ENCODE measurements around the gene KCTD21.
A peak's percentile ranks its signal among the peaks of the same experiment; 100 is the strongest.

The KCTD21 gene

GRCh38 chr11:78170874-78171549, 17.4 kb downstream of the KCTD21 start:
- no peak for DNase-seq

DNA sequence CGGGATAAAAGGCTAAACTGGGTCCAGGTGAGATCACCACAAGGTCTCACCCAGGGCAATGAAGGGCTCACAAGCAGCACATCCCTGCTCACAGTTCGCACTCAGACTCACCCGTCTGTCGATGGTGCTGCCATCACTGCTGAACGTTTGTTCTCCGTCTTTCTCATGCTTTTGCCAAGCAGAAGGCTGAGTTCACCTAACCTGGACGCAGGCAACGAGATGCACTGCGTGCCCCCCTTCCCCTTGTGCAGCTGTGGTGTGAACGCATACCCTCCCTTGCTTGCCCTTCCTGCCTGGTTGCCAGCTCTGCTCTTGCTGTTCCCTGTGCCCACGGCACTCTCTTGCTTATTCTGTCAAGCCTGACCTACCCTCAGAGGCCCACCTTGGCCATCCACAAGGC, 18.0 kb downstream of the KCTD21 start:
- no peak for DNase-seq

- DNase-seq = no peak
These were observed 19.6 kb downstream of the KCTD21 start for GRCh38 chr11:78168539-78169477.

DNA sequence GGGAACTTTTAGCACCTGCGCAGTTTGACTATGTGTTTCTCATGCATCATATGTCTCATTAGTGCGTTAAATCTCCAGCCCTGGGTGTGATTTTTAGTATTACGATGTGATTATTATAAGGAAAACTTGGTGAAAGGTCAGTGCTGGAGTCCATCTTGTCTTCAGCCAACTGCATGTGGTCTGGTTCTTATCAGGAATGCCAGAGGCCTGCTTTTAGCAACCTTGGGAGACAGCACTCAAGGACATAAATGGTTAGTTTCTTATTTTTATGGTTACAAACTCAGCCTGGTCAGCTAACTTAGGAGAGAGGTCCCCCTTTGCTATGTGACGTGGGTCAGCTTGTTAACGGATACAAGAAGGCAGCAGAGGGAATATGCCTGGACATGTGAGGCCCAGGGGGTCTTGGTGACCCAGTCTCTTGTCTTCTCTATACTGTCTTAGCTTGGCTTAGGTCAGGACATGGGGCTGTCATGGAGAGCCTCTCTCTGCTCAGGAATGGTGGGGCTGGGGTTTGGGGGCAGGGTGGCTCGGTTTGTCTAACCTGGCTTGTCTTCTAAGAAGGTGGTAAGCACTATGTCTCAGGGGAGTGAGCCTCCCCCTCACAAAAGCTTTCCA, 21.5 kb downstream of the KCTD21 start:
- DNase-seq = no peak

- no peak for DNase-seq
These were observed 24.0 kb downstream of the KCTD21 start for GRCh38 chr11:78164471-78164870.

DNA sequence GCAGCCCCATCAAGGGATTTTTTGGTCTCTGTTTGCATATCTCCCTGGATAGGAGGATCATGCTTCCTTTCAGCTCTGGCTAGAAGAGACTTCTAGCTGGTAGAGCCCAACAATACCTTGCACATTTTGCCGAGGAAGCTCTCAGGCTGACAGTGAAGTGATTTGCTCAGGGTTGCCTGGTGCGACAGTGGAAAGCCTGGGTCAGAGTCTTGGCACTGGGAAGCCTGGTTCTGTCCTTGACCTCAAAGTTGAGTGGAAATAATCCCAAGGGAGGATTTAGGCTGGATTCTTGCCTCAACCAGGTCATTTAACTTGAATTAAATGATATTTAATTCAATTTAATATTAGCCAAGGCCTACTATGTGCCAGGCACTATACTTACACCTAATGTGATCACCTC, 24.6 kb downstream of the KCTD21 start:
- no peak for DNase-seq

- DNase-seq = no peak
These were observed 26.5 kb downstream of the KCTD21 start for GRCh38 chr11:78161962-78162371.

GRCh38 chr11:78161346-78161745, 27.1 kb downstream of the KCTD21 start:
- DNase-seq = no peak

- no peak for DNase-seq
These were observed 27.9 kb downstream of the KCTD21 start for GRCh38 chr11:78160557-78160956.

DNA sequence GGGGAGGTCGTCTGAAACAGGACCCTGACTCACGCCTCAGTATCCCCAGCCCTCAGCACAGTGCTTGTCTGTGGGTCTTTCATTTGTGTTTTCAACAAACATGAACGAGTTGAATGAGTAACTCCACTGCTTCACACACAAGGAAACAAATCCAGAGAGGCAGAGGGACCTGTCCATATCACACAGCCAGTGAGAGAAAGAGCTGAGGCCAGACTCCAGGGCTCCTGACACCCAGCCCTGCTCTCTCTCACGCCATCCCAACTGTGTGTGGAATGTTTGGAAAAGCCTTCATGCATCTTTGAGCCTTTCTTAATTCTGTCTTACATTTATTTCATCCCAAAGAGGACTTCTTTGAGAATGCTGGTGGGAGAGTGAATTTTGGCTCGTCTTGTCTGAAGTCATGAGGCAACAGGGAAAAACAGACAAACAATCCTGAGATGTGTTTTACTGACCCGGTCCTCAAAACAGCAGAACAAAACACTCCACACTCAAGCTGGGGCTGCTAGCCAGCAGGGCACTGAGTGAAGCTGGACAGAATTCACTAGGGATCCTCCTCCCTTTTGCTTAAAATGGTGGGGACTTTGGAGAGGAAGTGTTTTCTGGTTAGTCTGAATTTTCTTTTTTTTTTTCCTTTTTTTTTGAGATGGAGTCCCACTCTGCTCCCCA, 29.3 kb downstream of the KCTD21 start:
- no peak for DNase-seq

DNA sequence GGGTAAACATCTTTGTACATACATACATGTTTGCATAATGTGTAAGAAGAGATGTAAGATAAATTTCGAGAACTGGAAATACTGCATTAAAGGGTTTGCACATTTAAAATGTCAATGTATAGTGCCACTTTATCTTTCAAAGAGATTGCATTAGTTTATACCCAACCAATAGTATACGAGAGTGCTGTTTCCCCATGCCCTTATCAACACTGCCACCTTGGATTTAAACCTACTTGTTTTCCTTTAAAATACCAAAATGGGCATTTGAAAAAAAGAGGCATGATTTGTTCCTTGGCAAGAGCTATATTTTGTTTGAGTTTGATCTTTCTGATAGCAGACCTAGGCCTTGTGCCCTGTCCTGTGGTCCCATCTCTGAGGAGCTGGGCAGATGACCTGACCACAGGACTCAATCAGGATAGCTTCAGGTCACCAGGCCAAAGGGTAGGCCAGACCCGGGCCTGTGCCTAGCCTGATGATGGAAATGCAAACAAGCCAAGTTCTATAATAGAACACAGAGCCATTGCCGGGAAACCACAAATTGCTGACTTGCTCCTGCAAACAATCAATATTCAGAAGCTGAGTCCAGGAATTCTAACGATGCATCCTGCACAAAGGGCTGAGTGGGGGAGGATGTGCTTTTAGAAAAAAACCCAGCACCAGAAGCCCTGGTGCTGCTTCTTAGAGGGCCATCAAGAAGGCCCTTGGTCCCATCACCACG, 32.1 kb downstream of the KCTD21 start:
- DNase-seq = no peak

DNA sequence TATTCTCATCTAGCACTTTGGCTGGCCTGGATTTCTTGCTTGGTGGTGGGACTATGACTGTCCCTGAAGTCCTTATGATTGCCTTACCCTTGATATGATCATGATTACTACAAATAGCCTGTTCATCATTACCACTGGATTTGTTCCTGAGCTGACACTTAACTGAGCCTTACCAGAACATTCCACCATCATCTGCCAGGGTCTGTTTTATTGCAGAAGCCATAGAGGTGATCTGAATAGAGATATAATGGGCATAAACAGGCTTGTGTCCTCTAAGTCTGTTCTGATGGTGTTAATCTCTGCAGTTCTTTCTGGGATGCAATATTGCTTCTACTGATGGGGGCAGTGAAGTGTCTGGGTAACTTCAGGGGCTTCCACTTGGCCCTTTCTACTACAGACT, 36.6 kb downstream of the KCTD21 start:
- no peak for DNase-seq

DNA sequence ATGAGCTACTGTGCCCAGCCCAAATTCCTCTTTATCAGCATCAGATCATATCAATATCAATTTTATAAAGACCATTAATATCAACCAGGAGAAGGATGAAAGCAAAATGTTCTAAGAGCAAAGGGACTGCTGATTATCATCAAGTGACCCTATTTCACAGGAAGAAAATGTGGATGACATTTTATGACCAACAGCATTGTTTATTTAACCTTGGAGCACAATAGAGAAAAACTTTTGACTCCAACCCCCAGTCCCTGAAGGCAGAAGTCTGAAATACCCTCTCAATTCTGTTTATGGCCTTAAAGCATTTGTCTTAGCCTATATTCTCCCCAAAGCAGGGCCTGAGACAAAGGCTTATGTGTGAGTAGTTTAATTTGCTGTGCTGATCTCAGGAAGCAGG, 37.7 kb downstream of the KCTD21 start:
- no peak for DNase-seq

GRCh38 chr11:78150346-78150745, 38.1 kb downstream of the KCTD21 start:
- no peak for DNase-seq

- no peak for DNase-seq
These were observed 38.8 kb downstream of the KCTD21 start for GRCh38 chr11:78149646-78150045.

GRCh38 chr11:78147807-78148206, 40.6 kb downstream of the KCTD21 start:
- no peak for DNase-seq

GRCh38 chr11:78145511-78146025, 42.9 kb downstream of the KCTD21 start:
- no peak for DNase-seq

- DNase-seq = peak in 1 of 2 donors; percentile 8
These were observed 47.9 kb downstream of the KCTD21 start for GRCh38 chr11:78140392-78141077.

GRCh38 chr11:78139422-78140391, 48.7 kb downstream of the KCTD21 start, which contains the start of gene ALG8:
TSS of gene ALG8 (minus strand) at chr11:78139626. CDS start at chr11:78139588, 38 bp downstream.
- DNase-seq = peak; percentile 97 to 98
